Mesenchymal stem cell (in vitro differentiated cells and primary cell): ENCODE measurements around the gene HS3ST4.

Source experiments
- DNase-seq: peaks from one replicate; pipeline ENCODE4 v3.0.0-alpha.2; 2013
- H2AFZ ChIP-seq: one replicate; pipeline ENCODE4 v1.6.1; 2013; ENCODE audit warnings: low read depth, mild to moderate bottlenecking, control low read depth, inconsistent platforms, low read length, moderate library complexity
- H2AK5ac ChIP-seq: 2 replicates; pipeline ENCODE4 v1.6.1; 2013; ENCODE audit warnings: low read length, moderate library complexity, mild to moderate bottlenecking, inconsistent platforms; ENCODE audit not compliant: severe bottlenecking
- H2BK120ac ChIP-seq: one replicate; pipeline ENCODE4 v1.6.1; 2013; ENCODE audit warnings: low read depth, mild to moderate bottlenecking, inconsistent platforms, low read length, moderate library complexity
- H2BK12ac ChIP-seq, 2 experiments: one replicate each; pipeline ENCODE4 v1.6.1; 2013; ENCODE audit warnings: inconsistent platforms in 2 of 2, low read length in 2 of 2, mild to moderate bottlenecking in 2 of 2, moderate library complexity in 2 of 2, control low read depth in 1 of 2
- H2BK15ac ChIP-seq: one replicate; pipeline ENCODE4 v1.6.1; 2013; ENCODE audit warnings: mild to moderate bottlenecking, low read depth, inconsistent platforms; ENCODE audit not compliant: poor library complexity, severe bottlenecking
- H2BK5ac ChIP-seq: 2 replicates; pipeline ENCODE4 v1.6.1; 2013; ENCODE audit warnings: low read depth, mild to moderate bottlenecking, low read length, control low read depth, inconsistent platforms; ENCODE audit not compliant: poor library complexity, severe bottlenecking
- H3K14ac ChIP-seq, 2 experiments: one replicate each; pipeline ENCODE4 v1.6.1; 2013; ENCODE audit warnings: inconsistent platforms in 2 of 2, low read length in 2 of 2, control low read depth in 1 of 2, mild to moderate bottlenecking in 1 of 2, moderate library complexity in 1 of 2
- H3K18ac ChIP-seq, 2 experiments: one replicate each; pipeline ENCODE4 v1.6.1; 2013; ENCODE audit warnings: inconsistent platforms in 2 of 2, low read length in 2 of 2, control low read depth in 1 of 2, low read depth in 1 of 2, mild to moderate bottlenecking in 1 of 2
- H3K23ac ChIP-seq, 2 experiments: one replicate each; pipeline ENCODE4 v1.6.1; 2013; ENCODE audit warnings: inconsistent platforms in 2 of 2, low read length in 2 of 2, mild to moderate bottlenecking in 2 of 2, moderate library complexity in 2 of 2, control low read depth in 1 of 2
- H3K27ac ChIP-seq: 2 replicates; pipeline ENCODE4 v1.5.1; 2013; ENCODE audit warnings: mild to moderate bottlenecking, moderate library complexity, low read length, control low read depth, inconsistent platforms; ENCODE audit not compliant: poor library complexity, severe bottlenecking
- H3K27me3 ChIP-seq, 2 experiments: 2 replicates each; pipeline versions ENCODE4 v1.6.1 to v1.7.0; 2013; ENCODE audit warnings: low read length in 2 of 2, mild to moderate bottlenecking in 2 of 2, moderate library complexity in 2 of 2, control low read depth in 1 of 2, inconsistent platforms in 1 of 2; ENCODE audit not compliant: control insufficient read depth in 1 of 2, insufficient read depth in 1 of 2
- H3K36me3 ChIP-seq, 2 experiments: 2 replicates each; pipeline versions ENCODE4 v1.6.1 to v1.7.0; 2013; ENCODE audit warnings: low read length in 2 of 2, control low read depth in 1 of 2, inconsistent platforms in 1 of 2, low read depth in 1 of 2, mild to moderate bottlenecking in 1 of 2; ENCODE audit not compliant: insufficient read depth in 2 of 2, control insufficient read depth in 1 of 2
- H3K4ac ChIP-seq, 2 experiments: one replicate each; pipeline ENCODE4 v1.6.1; 2013; ENCODE audit warnings: inconsistent platforms in 2 of 2, low read length in 2 of 2, mild to moderate bottlenecking in 2 of 2, moderate library complexity in 2 of 2, control low read depth in 1 of 2, low read depth in 1 of 2
- H3K4me1 ChIP-seq: 2 replicates; pipeline ENCODE4 v1.6.1; 2013; ENCODE audit warnings: low read depth, low read length, control low read depth; ENCODE audit not compliant: control insufficient read depth, insufficient read depth
- H3K4me2 ChIP-seq: 2 replicates; pipeline ENCODE4 v1.6.1; 2013; ENCODE audit warnings: low read length, mild to moderate bottlenecking, inconsistent platforms; ENCODE audit not compliant: poor library complexity, severe bottlenecking
- H3K4me3 ChIP-seq, 2 experiments: 2 replicates each; pipeline versions ENCODE4 v1.5.1 to v1.7.0; 2013; ENCODE audit warnings: low read length in 2 of 2, mild to moderate bottlenecking in 2 of 2, control low read depth in 1 of 2, low read depth in 1 of 2; ENCODE audit not compliant: insufficient read depth in 1 of 2
- H3K79me1 ChIP-seq: replicated peaks from 2 replicates; pipeline ENCODE4 v1.6.1; 2013; ENCODE audit warnings: mild to moderate bottlenecking, control low read depth, low read length, inconsistent platforms; ENCODE audit not compliant: poor library complexity, severe bottlenecking
- H3K9ac ChIP-seq: 2 replicates; pipeline ENCODE4 v1.7.0; 2013; ENCODE audit warnings: mild to moderate bottlenecking, low read length, moderate library complexity
- H3K9me3 ChIP-seq: 2 replicates; pipeline ENCODE4 v1.7.0; 2013; ENCODE audit warnings: mild to moderate bottlenecking, low read length; ENCODE audit not compliant: control insufficient read depth
- H4K8ac ChIP-seq: one replicate; pipeline ENCODE4 v1.6.1; 2013; ENCODE audit warnings: inconsistent platforms, mild to moderate bottlenecking, low read length, moderate library complexity
- H4K91ac ChIP-seq: one replicate; pipeline ENCODE4 v1.6.1; 2013; ENCODE audit warnings: mild to moderate bottlenecking, low read length, inconsistent platforms
- WGBS: methylation state at CpG from one replicate; pipeline ENCODE4 v1.1.7; 2013; ENCODE audit warnings: mixed read lengths; 5-methylcytosine and 5-hydroxymethylcytosine counted together

The HS3ST4 gene

GRCh38 chr16:25868706-25869370 is 177.1 kb downstream of the HS3ST4 start:
- H3K36me3 ChIP-seq: no peaks in the 10 kb centered on the region
- H2BK120ac ChIP-seq: no peak overlapping the region
- peaks cover 4% of the 10 kb centered on the region for H3K9me3 ChIP-seq
- H2AFZ ChIP-seq: no peak overlapping the region
- no peak overlapping the region for H3K18ac ChIP-seq
- H2AK5ac ChIP-seq: no peak overlapping the region
- WGBS: 64% methylated on average over 9 of the region's 9 CpGs
- H3K4me2 ChIP-seq: no peak overlapping the region
- no peak overlapping the region for H3K9ac ChIP-seq
- H3K14ac ChIP-seq: no peak overlapping the region
- no peak overlapping the region for H3K4me3 ChIP-seq
- no peak overlapping the region for H3K23ac ChIP-seq
- H4K91ac ChIP-seq: no peak overlapping the region
- H3K79me1 ChIP-seq: no peaks in the 10 kb centered on the region
- no peak for DNase-seq
- H2BK12ac ChIP-seq: no peak overlapping the region
- no peaks in the 10 kb centered on the region for H3K4me1 ChIP-seq
- no peak overlapping the region for H4K8ac ChIP-seq
- H3K27ac ChIP-seq: no peak overlapping the region
- H2BK15ac ChIP-seq: no peak overlapping the region
- H2BK5ac ChIP-seq: no peak overlapping the region
- H3K27me3 ChIP-seq: no peaks in the 10 kb centered on the region
- no peak overlapping the region for H3K4ac ChIP-seq

GRCh38 chr16:25872369-25873070 is 180.8 kb downstream of the HS3ST4 start:
- Histone ChIP-seq H3K9ac (no peak overlapping the region), H3K36me3 (no peaks in the 10 kb centered on the region), H3K18ac (no peak overlapping the region), H2BK15ac (no peak overlapping the region), H2AFZ (no peak overlapping the region), H2BK12ac (no peak overlapping the region), H3K9me3 (no peaks in the 10 kb centered on the region), H3K23ac (no peak overlapping the region), H3K4me3 (no peak overlapping the region), H3K4ac (no peak overlapping the region), H3K79me1 (no peaks in the 10 kb centered on the region), H2BK5ac (no peak overlapping the region), H4K8ac (no peak overlapping the region), H3K4me1 (no peaks in the 10 kb centered on the region), H4K91ac (no peak overlapping the region), H3K4me2 (no peak overlapping the region), H3K14ac (no peak overlapping the region), H3K27ac (no peak overlapping the region), H3K27me3 (no peaks in the 10 kb centered on the region), H2BK120ac (no peak overlapping the region), H2AK5ac (no peak overlapping the region)
- DNase-seq: no peak
- WGBS: 42% methylated on average over 2 of the region's 3 CpGs

GRCh38 chr16:25874196-25874595 is 182.4 kb downstream of the HS3ST4 start:
- no peak overlapping the region for H3K27ac ChIP-seq
- H3K4me1 ChIP-seq: no peaks in the 10 kb centered on the region
- H3K4me2 ChIP-seq: no peak overlapping the region
- H2BK15ac ChIP-seq: no peak overlapping the region
- H3K4me3 ChIP-seq: no peak overlapping the region
- no peaks in the 10 kb centered on the region for H3K9me3 ChIP-seq
- H2BK5ac ChIP-seq: no peak overlapping the region
- no peak overlapping the region for H3K23ac ChIP-seq
- H3K79me1 ChIP-seq: no peaks in the 10 kb centered on the region
- no peak overlapping the region for H2BK12ac ChIP-seq
- H2BK120ac ChIP-seq: no peak overlapping the region
- no peak overlapping the region for H3K18ac ChIP-seq
- H2AFZ ChIP-seq: no peak overlapping the region
- no peak overlapping the region for H3K9ac ChIP-seq
- no peak overlapping the region for H2AK5ac ChIP-seq
- no peak for DNase-seq
- H4K8ac ChIP-seq: no peak overlapping the region
- no peaks in the 10 kb centered on the region for H3K27me3 ChIP-seq
- H3K14ac ChIP-seq: no peak overlapping the region
- no peaks in the 10 kb centered on the region for H3K36me3 ChIP-seq
- no peak overlapping the region for H3K4ac ChIP-seq
- H4K91ac ChIP-seq: no peak overlapping the region

- Histone ChIP-seq H3K36me3 (no peaks in the 10 kb centered on the region), H3K27ac (no peak overlapping the region), H3K4ac (no peak overlapping the region), H3K4me1 (no peaks in the 10 kb centered on the region), H2BK12ac (no peak overlapping the region), H2BK120ac (no peak overlapping the region), H2AK5ac (no peak overlapping the region), H4K8ac (no peak overlapping the region), H3K18ac (no peak overlapping the region), H4K91ac (no peak overlapping the region), H3K9me3 (no peaks in the 10 kb centered on the region), H2AFZ (no peak overlapping the region), H3K27me3 (no peaks in the 10 kb centered on the region), H3K14ac (no peak overlapping the region), H2BK15ac (no peak overlapping the region), H3K4me2 (no peak overlapping the region), H3K79me1 (no peaks in the 10 kb centered on the region), H3K4me3 (no peak overlapping the region), H2BK5ac (no peak overlapping the region), H3K9ac (no peak overlapping the region), H3K23ac (no peak overlapping the region)
- DNase-seq: no peak
- whole genome bisulfite sequencing: 82% methylated on average over 1 of the region's 1 CpG
Observed at GRCh38 chr16:25875956-25876598, 184.3 kb downstream of the HS3ST4 start.
